A673 (cell line): Measurements from ENCODE around the gene TUBGCP3.

ENCODE experiments used
- CTCF ChIP-seq: fragments of 300-800, 200-600 bp; sonication (generic); conservative IDR thresholded peaks from 2 replicates; pipeline ENCODE4 v1.5.1; 2017; ENCODE audit warnings: low read depth, mild to moderate bottlenecking, antibody characterized with exemption, low read length, moderate library complexity, mixed read lengths
- EZH2 ChIP-seq: fragments of 200-600 bp; sonication (generic); IDR thresholded peaks from 2 replicates; pipeline ENCODE4 v1.6.1; 2017; ENCODE audit warnings: borderline replicate concordance, low read depth, mild to moderate bottlenecking, mixed read lengths, antibody characterized with exemption, low read length; ENCODE audit not compliant: poor library complexity, severe bottlenecking

- TF ChIP-seq CTCF = no peak
- TF ChIP-seq EZH2 = no peak
These were observed 130.9 kb downstream of the TUBGCP3 start for GRCh38 chr13:112457081-112457480.
